GM18499 (cell line): ENCODE data around the gene AFM.
"Not testable (repeated sequence)": the region's sequence is repeated elsewhere in the genome, so short reads cannot be mapped to it uniquely, and the experiment has no call there.

Source experiments
- ATAC-seq: cut with Tn5 transposase; IDR thresholded peaks from one replicate; pipeline ENCODE4 v1.9.1; 2021; ENCODE audit warnings: moderate number of reproducible peaks; ENCODE audit not compliant: insufficient read depth, unreplicated experiment

Gene AFM

DNA sequence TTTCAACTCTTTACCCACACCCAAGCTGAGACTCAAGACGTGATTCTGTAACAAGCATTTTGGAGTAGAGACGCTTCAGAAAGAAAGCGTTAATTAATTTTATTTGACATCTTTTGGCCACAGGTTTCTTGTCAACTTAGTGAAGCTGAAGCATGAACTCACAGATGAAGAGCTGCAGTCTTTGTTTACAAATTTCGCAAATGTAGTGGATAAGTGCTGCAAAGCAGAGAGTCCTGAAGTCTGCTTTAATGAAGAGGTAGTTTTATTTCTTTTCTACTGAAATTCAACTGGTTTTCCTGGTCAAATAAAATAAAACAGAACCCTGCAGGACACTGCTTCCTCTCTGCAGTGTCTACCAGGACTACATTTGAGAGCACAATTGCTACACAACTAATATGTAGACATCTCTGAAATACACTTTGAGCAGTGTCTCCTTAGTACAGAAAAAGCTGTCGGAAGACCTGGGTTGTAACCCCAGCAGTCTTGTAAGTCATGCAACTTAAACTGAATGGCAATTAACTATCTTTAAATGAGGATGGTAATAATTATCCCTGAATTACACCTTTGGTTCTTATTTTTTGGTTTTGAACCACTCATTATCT lies 20.2 kb downstream of the AFM start:
- ATAC-seq, result no peak

- no peak for ATAC-seq
Measured at GRCh38 chr4:73505567-73505966, 24.0 kb downstream of the AFM start.

GRCh38 chr4:73507541-73507940 lies 26.0 kb downstream of the AFM start:
- ATAC-seq, result no peak

- no peak for ATAC-seq
Measured at GRCh38 chr4:73508651-73509050, 27.1 kb downstream of the AFM start.

- ATAC-seq, result no peak
Measured at GRCh38 chr4:73518340-73518739, 36.8 kb downstream of the AFM start.

GRCh38 chr4:73520821-73521220 lies 39.3 kb downstream of the AFM start:
- no peak for ATAC-seq

GRCh38 chr4:73523126-73523525 lies 41.6 kb downstream of the AFM start:
- no peak for ATAC-seq

GRCh38 chr4:73525611-73526010 lies 44.1 kb downstream of the AFM start:
- ATAC-seq, result no peak

GRCh38 chr4:73527196-73527595 lies 45.7 kb downstream of the AFM start:
- ATAC-seq, result peak; percentile 52

- ATAC-seq, result no peak
Measured at GRCh38 chr4:73528171-73528570, 46.6 kb downstream of the AFM start.

GRCh38 chr4:73533515-73534422 lies 52.2 kb downstream of the AFM start:
- ATAC-seq, result no peak

- no peak for ATAC-seq
Measured at GRCh38 chr4:73538162-73538561, 56.6 kb downstream of the AFM start.

GRCh38 chr4:73539386-73539785 lies 57.8 kb downstream of the AFM start:
- no peak for ATAC-seq

GRCh38 chr4:73540826-73541225 lies 59.3 kb downstream of the AFM start:
- no peak for ATAC-seq

GRCh38 chr4:73541251-73541650 lies 59.7 kb downstream of the AFM start:
- ATAC-seq, result no peak

DNA sequence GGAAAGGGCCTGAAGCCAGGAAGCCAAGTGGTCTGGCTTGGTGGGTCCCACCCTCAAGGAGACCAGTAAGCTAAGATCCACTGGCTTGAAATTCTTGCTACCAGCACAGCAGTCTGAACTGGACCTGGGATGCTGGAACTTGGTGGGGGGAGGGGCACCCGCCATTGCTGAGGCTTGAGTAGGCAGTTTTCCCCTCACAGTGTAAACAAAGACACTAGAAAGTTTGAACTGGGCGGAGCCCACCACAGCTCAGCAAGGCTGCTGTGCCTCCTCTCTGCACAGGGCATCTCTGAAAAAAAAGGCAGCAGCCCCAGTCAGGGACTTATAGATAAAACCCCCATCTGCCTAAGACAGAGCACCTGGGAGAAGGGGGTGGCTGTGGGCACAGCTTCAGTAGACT lies 63.1 kb downstream of the AFM start:
- no peak for ATAC-seq

GRCh38 chr4:73550865-73551264 lies 69.3 kb downstream of the AFM start:
- not testable (repeated sequence) for ATAC-seq
